Esophagus squamous epithelium (tissue), 5 donors: ENCODE results near the gene PIAS3. TPM values are rescaled to one million over a fixed set of nuclear protein-coding genes. Genes with fewer than 3 reads are reported as not detected.
A peak's percentile ranks its signal among the peaks of the same experiment; 100 is the strongest.

Experiments used
- DNase-seq: peaks from one replicate; lab custom pipeline; 2025; lab: John Stamatoyannopoulos, UW
- H3K27ac ChIP-seq, 4 donors: fragments of 200-600 bp; sonication (generic); one replicate each; pipeline ENCODE4 v1.5.1; 2016 to 2019; ENCODE audit warnings: mild to moderate bottlenecking in 1 of 4
- H3K27me3 ChIP-seq, 4 donors: fragments of 200-600 bp; sonication (generic); 1 replicate in 3 of 4; 2 replicates in 1 of 4; pipeline versions ENCODE4 v1.5.1 to v1.6.0; 2017 to 2021; ENCODE audit warnings: antibody characterized with exemption in 1 of 4
- H3K36me3 ChIP-seq, 3 donors: fragments of 200-600 bp; sonication (generic); one replicate each; pipeline ENCODE4 v1.5.1; 2016 to 2019
- H3K4me1 ChIP-seq, 3 donors: fragments of 200-600 bp; sonication (generic); one replicate each; pipeline ENCODE4 v1.5.1; 2017 to 2019
- H3K4me3 ChIP-seq, 4 donors: fragments of 200-600 bp; sonication (generic); 1 replicate in 3 of 4; 2 replicates in 1 of 4; pipeline ENCODE4 v1.5.1; 2016 to 2019; ENCODE audit warnings: mild to moderate bottlenecking in 2 of 4, moderate library complexity in 1 of 4
- H3K9me3 ChIP-seq, 3 donors: fragments of 200-600 bp; sonication (generic); one replicate each; pipeline ENCODE4 v1.5.1; 2016 to 2019
- POLR2A ChIP-seq, 4 donors: fragments of 450-650 bp; IDR thresholded peaks; one replicate each; pipeline ENCODE4 v1.6.1; 2017; ENCODE audit warnings: antibody characterized with exemption in 4 of 4, mild to moderate bottlenecking in 4 of 4, moderate library complexity in 3 of 4
- WGBS, 2 donors: methylation state at CpG; one replicate each; pipeline ENCODE4 v1.1.5; 2018; 5-methylcytosine and 5-hydroxymethylcytosine counted together
- intact Hi-C: fragments of 100-400 bp; cut with DNase I; formaldehyde crosslinking; loops from one replicate; pipeline ENCODE4 v1.15.0; 2022
- total RNA-seq, 4 donors: library from RNA; depleted of rRNA; stranded (reverse); fragments of >200 nt; gene quantifications; one replicate each; pipeline ENCODE4 v1.1.0, GENCODE V29; 2016
- TF ChIP-seq, protein P1 (sequence below), 6 experiments: fragments of 450-650 bp in 4 of 6; fragments of 200-600 bp in 2 of 6; sonication (generic) in 2 of 6; IDR thresholded peaks; one replicate each; pipeline ENCODE4 v1.5.1; 2016 to 2019; ENCODE audit warnings: antibody characterized with exemption in 6 of 6, mild to moderate bottlenecking in 4 of 6, moderate library complexity in 4 of 6
- donor health status: DM: yes; HTN: yes; CAD: no.

Gene PIAS3
- total RNA-seq, 4 donors from 2014 or later: 20.9 to 51.8 (median 38.2) TPM

DNA sequence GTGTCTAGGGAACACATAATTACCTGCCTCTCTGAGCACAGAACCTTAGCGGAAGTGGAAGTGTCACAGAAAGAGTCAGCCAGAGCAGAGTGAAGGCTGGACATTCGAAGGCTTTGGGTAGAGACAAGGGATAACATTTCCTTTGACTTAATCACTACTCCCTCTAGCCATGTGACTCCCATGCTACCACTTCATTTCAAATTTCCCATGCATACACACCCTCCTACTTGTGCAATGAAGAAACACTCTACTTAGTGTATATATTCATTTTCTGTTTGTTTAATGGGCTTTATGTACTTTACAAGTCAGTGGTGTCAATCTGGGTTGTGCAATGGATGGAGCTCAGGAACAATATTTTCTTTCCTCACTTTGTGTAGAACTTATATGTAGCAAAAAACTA, 19.8 kb upstream of the PIAS3 start:
- intact Hi-C loops: no loop called here
- no peaks in the 10 kb centered on the region for H3K27me3 ChIP-seq
- 43 to 45% methylated on average over 2 of the region's 2 CpGs for WGBS, 2 donors
- no peak overlapping the region for H3K4me3 ChIP-seq
- H3K9me3 ChIP-seq: no peaks in the 10 kb centered on the region
- no peak for DNase-seq
- peaks cover 0 to 5% (median 0%) of the 10 kb centered on the region in 3 donors for H3K36me3 ChIP-seq
- TF ChIP-seq, protein P1, sequence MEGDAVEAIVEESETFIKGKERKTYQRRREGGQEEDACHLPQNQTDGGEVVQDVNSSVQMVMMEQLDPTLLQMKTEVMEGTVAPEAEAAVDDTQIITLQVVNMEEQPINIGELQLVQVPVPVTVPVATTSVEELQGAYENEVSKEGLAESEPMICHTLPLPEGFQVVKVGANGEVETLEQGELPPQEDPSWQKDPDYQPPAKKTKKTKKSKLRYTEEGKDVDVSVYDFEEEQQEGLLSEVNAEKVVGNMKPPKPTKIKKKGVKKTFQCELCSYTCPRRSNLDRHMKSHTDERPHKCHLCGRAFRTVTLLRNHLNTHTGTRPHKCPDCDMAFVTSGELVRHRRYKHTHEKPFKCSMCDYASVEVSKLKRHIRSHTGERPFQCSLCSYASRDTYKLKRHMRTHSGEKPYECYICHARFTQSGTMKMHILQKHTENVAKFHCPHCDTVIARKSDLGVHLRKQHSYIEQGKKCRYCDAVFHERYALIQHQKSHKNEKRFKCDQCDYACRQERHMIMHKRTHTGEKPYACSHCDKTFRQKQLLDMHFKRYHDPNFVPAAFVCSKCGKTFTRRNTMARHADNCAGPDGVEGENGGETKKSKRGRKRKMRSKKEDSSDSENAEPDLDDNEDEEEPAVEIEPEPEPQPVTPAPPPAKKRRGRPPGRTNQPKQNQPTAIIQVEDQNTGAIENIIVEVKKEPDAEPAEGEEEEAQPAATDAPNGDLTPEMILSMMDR (IDR thresholded peaks at IDR 0.05): no peak
- TF ChIP-seq POLR2A (IDR thresholded peaks at IDR 0.05): no peak
- peaks cover 6 to 41% (median 11%) of the 10 kb centered on the region in 3 donors for H3K4me1 ChIP-seq
- H3K27ac ChIP-seq: peak overlapping the region; percentile 62 to 90 (median 82)

GRCh38 chr1:145877923-145878486, 19.1 kb upstream of the PIAS3 start:
- Histone ChIP-seq H3K27ac (peak overlapping the region; percentile 6 to 90 (median 82)), H3K4me3 (no peak overlapping the region), H3K9me3 (no peaks in the 10 kb centered on the region), H3K27me3 (no peaks in the 10 kb centered on the region), H3K4me1 (peaks cover 7 to 45% (median 11%) of the 10 kb centered on the region in 3 donors), H3K36me3 (peaks cover 0 to 10% (median 0%) of the 10 kb centered on the region in 3 donors)
- intact Hi-C loops: no loop called here
- TF ChIP-seq POLR2A (IDR thresholded peaks at IDR 0.05): no peak
- TF ChIP-seq, protein P1 (IDR thresholded peaks at IDR 0.05): no peak
- WGBS, 2 donors: 45 to 66% methylated on average over 5 to 7 of the region's 7 CpGs
- no peak for DNase-seq

- no peak for DNase-seq
- Histone ChIP-seq H3K27ac (no peak overlapping the region), H3K4me3 (no peak overlapping the region), H3K9me3 (no peaks in the 10 kb centered on the region), H3K4me1 (peaks cover 18 to 54% (median 20%) of the 10 kb centered on the region in 3 donors), H3K36me3 (peaks cover 0 to 10% (median 0%) of the 10 kb centered on the region in 3 donors), H3K27me3 (no peaks in the 10 kb centered on the region)
- 80 to 87% methylated on average over 9 to 12 of the region's 12 CpGs for WGBS, 2 donors
- intact Hi-C loops: no loop called here
- TF ChIP-seq, protein P1 (IDR thresholded peaks at IDR 0.05): no peak
- TF ChIP-seq POLR2A (IDR thresholded peaks at IDR 0.05): no peak
Observed at GRCh38 chr1:145874646-145875045, 15.8 kb upstream of the PIAS3 start.

- no peak for DNase-seq
- Histone ChIP-seq H3K27ac (peak overlapping the region; percentile 61 to 85 (median 80)), H3K9me3 (no peaks in the 10 kb centered on the region), H3K27me3 (no peaks in the 10 kb centered on the region), H3K4me1 (peaks cover 9 to 30% (median 14%) of the 10 kb centered on the region in 3 donors), H3K4me3 (peak overlapping the region; percentile 23 to 62 (median 51)), H3K36me3 (peaks cover 0 to 23% (median 0%) of the 10 kb centered on the region in 3 donors)
- 21 to 41% methylated on average over 22 to 43 of the region's 47 CpGs for WGBS, 2 donors
- intact Hi-C loops: no loop called here
- TF ChIP-seq, protein P1 (IDR thresholded peaks at IDR 0.05): no peak
- peak in 1 of 4 donors; percentile 21 for TF ChIP-seq POLR2A (IDR thresholded peaks at IDR 0.05)
Observed at GRCh38 chr1:145871994-145872924, 13.4 kb upstream of the PIAS3 start.

DNA sequence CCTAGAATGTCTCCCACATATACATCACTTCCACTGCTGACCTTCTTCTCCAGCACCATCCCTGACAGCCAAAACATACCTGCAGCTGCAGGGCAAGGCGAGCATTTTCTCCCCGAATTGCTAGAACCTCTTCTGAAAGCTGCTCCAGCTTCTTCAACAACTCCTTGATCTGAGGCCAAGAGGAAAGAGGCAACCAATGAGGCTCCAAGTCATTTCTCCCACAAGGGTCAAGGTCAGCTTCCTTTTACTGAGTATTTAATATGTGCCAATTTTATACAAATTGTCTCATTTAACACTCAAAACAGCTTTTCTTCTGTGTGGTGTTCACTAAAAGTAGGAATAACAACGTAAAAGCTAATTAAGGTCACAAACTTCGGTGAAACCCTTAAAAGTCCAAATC, 9.4 kb upstream of the PIAS3 start:
- Histone ChIP-seq H3K36me3 (peaks cover 0 to 36% (median 0%) of the 10 kb centered on the region in 3 donors), H3K27me3 (no peaks in the 10 kb centered on the region), H3K4me3 (no peak overlapping the region), H3K4me1 (peaks cover 9 to 27% (median 14%) of the 10 kb centered on the region in 3 donors), H3K9me3 (no peaks in the 10 kb centered on the region), H3K27ac (no peak overlapping the region)
- 70 to 80% methylated on average over 4 of the region's 4 CpGs for WGBS, 2 donors
- DNase-seq: no peak
- intact Hi-C loops: no loop called here
- TF ChIP-seq, protein P1 (IDR thresholded peaks at IDR 0.05): no peak
- TF ChIP-seq POLR2A (IDR thresholded peaks at IDR 0.05): no peak
